Measurements from ENCODE around the gene MYMK. TPM values are rescaled to one million over a fixed set of nuclear protein-coding genes. Genes with fewer than 3 reads are reported as not detected.

Gene MYMK
- total and polyA plus RNA-seq, 2 of the 13 experiments (the other 11 are each of a cell fraction or from before 2014, with no cell fraction given), result not detected

GRCh38 chr9:133477992-133478850 lies 46.5 kb downstream of the MYMK start (continued):
- TF ChIP-seq, protein P1, sequence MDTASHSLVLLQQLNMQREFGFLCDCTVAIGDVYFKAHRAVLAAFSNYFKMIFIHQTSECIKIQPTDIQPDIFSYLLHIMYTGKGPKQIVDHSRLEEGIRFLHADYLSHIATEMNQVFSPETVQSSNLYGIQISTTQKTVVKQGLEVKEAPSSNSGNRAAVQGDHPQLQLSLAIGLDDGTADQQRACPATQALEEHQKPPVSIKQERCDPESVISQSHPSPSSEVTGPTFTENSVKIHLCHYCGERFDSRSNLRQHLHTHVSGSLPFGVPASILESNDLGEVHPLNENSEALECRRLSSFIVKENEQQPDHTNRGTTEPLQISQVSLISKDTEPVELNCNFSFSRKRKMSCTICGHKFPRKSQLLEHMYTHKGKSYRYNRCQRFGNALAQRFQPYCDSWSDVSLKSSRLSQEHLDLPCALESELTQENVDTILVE (CRISPR knock-in tag; IDR thresholded peaks at IDR 0.05), result 0 out of 2 replicates have a peak, but pooled peaks have one; percentile 9
- TF ChIP-seq ZSCAN20 (CRISPR knock-in tag; IDR thresholded peaks at IDR 0.05; ENCODE audit: borderline replicate concordance) (no peak), PHF21A (CRISPR knock-in tag; IDR thresholded peaks at IDR 0.05) (peak; percentile 82), PCBP2 (optimal IDR thresholded peaks at IDR 0.05; ENCODE audit: low read depth, low read length, poor library complexity, severe bottlenecking) (no peak), CENPT (CRISPR knock-in tag; IDR thresholded peaks at IDR 0.05; ENCODE audit: low read depth) (no peak), ETV6 (CRISPR knock-in tag; conservative IDR thresholded peaks at IDR 0.05) (no peak), THAP9 (CRISPR knock-in tag; IDR thresholded peaks at IDR 0.05; ENCODE audit: borderline replicate concordance) (no peak), ZMYM4 (CRISPR knock-in tag; IDR thresholded peaks at IDR 0.05) (no peak), ZNF782 (CRISPR knock-in tag; IDR thresholded peaks at IDR 0.05; ENCODE audit: borderline replicate concordance) (no peak), KDM1A (CRISPR knock-in tag; IDR thresholded peaks at IDR 0.05) (no peak), MBD4 (IDR thresholded peaks at IDR 0.05; ENCODE audit: borderline replicate concordance, low read length) (no peak), RARA (CRISPR knock-in tag; IDR thresholded peaks at IDR 0.05) (peak; percentile 57), ZNF574 (CRISPR knock-in tag; IDR thresholded peaks at IDR 0.05) (no peak), TFDP1 (CRISPR knock-in tag; IDR thresholded peaks at IDR 0.05; ENCODE audit: borderline replicate concordance) (no peak)
- TF ChIP-seq, protein P2, sequence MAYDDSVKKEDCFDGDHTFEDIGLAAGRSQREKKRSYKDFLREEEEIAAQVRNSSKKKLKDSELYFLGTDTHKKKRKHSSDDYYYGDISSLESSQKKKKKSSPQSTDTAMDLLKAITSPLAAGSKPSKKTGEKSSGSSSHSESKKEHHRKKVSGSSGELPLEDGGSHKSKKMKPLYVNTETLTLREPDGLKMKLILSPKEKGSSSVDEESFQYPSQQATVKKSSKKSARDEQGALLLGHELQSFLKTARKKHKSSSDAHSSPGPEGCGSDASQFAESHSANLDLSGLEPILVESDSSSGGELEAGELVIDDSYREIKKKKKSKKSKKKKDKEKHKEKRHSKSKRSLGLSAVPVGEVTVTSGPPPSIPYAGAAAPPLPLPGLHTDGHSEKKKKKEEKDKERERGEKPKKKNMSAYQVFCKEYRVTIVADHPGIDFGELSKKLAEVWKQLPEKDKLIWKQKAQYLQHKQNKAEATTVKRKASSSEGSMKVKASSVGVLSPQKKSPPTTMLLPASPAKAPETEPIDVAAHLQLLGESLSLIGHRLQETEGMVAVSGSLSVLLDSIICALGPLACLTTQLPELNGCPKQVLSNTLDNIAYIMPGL (CRISPR knock-in tag; IDR thresholded peaks at IDR 0.05; ENCODE audit: borderline replicate concordance in 1 of 2, low read depth in 1 of 2), result 0 out of 4 replicates have a peak, but pooled peaks of 1 of the 2 experiments have one; percentile 5
